ENCODE data around the gene PNPO. TPM values are rescaled to one million over a fixed set of nuclear protein-coding genes. Genes with fewer than 3 reads are reported as not detected.

The PNPO gene
- total and polyA plus RNA-seq, 2 of the 13 experiments (the other 11 are each of a cell fraction or from before 2014, with no cell fraction given): 47.9 to 63.3 TPM

DNA sequence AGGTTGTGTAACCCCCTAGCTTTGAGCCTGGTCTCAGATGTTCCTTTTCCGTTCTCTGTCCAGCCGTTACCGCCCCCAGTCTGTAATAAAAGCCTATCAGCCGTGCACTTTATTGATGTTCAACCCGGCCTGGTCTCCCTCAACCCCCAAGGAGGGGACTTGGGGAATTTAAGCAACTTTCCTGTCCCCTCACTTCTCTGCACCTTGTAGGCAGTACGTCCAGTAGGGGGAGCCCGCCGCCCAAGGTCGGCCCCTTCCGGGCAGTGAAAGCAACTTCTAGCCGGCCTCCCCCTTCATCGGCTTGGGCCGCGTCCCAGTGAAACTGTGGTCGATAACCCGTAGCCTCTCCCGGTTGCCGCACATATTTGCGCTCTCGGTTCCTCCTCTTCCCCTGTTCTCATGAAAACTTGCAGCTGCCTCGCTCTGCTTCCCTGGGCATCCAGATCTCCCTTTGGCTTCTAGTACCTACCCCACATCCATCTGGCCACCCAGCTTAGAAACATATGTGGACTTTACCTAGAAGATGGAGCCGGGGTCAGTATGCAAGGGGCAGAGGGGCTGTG lies 7.9 kb downstream of the PNPO start (continued):
- no peak for TF ChIP-seq HMGA1 (CRISPR knock-in tag; conservative IDR thresholded peaks at IDR 0.05)
- no peak for TF ChIP-seq KLF15 (CRISPR knock-in tag; IDR thresholded peaks at IDR 0.05; ENCODE audit: borderline replicate concordance)
- no peak for TF ChIP-seq TP53 (CRISPR knock-in tag; conservative IDR thresholded peaks at IDR 0.05)
- TF ChIP-seq, protein P1, sequence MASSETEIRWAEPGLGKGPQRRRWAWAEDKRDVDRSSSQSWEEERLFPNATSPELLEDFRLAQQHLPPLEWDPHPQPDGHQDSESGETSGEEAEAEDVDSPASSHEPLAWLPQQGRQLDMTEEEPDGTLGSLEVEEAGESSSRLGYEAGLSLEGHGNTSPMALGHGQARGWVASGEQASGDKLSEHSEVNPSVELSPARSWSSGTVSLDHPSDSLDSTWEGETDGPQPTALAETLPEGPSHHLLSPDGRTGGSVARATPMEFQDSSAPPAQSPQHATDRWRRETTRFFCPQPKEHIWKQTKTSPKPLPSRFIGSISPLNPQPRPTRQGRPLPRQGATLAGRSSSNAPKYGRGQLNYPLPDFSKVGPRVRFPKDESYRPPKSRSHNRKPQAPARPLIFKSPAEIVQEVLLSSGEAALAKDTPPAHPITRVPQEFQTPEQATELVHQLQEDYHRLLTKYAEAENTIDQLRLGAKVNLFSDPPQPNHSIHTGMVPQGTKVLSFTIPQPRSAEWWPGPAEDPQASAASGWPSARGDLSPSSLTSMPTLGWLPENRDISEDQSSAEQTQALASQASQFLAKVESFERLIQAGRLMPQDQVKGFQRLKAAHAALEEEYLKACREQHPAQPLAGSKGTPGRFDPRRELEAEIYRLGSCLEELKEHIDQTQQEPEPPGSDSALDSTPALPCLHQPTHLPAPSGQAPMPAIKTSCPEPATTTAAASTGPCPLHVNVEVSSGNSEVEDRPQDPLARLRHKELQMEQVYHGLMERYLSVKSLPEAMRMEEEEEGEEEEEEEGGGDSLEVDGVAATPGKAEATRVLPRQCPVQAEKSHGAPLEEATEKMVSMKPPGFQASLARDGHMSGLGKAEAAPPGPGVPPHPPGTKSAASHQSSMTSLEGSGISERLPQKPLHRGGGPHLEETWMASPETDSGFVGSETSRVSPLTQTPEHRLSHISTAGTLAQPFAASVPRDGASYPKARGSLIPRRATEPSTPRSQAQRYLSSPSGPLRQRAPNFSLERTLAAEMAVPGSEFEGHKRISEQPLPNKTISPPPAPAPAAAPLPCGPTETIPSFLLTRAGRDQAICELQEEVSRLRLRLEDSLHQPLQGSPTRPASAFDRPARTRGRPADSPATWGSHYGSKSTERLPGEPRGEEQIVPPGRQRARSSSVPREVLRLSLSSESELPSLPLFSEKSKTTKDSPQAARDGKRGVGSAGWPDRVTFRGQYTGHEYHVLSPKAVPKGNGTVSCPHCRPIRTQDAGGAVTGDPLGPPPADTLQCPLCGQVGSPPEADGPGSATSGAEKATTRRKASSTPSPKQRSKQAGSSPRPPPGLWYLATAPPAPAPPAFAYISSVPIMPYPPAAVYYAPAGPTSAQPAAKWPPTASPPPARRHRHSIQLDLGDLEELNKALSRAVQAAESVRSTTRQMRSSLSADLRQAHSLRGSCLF (CRISPR knock-in tag; IDR thresholded peaks at IDR 0.05; ENCODE audit: borderline replicate concordance): no peak
- peak; percentile 49; the same call in 1 of the 2 replicates for TF ChIP-seq ZMYM3 (CRISPR knock-in tag; IDR thresholded peaks at IDR 0.05)
- no peak for TF ChIP-seq EEA1 (CRISPR knock-in tag; IDR thresholded peaks at IDR 0.05; ENCODE audit: borderline replicate concordance)
- 0 out of 2 replicates have a peak, but pooled peaks have one; percentile 18 for TF ChIP-seq SP2 (CRISPR knock-in tag; IDR thresholded peaks at IDR 0.05)
- TF ChIP-seq ZNF746 (CRISPR knock-in tag; IDR thresholded peaks at IDR 0.05): peak; percentile 68
- TF ChIP-seq ZNF383 (CRISPR knock-in tag; IDR thresholded peaks at IDR 0.05; ENCODE audit: borderline replicate concordance): no peak
- no peak for TF ChIP-seq ZNF121 (CRISPR knock-in tag; IDR thresholded peaks at IDR 0.05)
- TF ChIP-seq, protein P2, sequence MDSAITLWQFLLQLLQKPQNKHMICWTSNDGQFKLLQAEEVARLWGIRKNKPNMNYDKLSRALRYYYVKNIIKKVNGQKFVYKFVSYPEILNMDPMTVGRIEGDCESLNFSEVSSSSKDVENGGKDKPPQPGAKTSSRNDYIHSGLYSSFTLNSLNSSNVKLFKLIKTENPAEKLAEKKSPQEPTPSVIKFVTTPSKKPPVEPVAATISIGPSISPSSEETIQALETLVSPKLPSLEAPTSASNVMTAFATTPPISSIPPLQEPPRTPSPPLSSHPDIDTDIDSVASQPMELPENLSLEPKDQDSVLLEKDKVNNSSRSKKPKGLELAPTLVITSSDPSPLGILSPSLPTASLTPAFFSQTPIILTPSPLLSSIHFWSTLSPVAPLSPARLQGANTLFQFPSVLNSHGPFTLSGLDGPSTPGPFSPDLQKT (CRISPR knock-in tag; IDR thresholded peaks at IDR 0.05; ENCODE audit: borderline replicate concordance): no peak
- no peak for TF ChIP-seq ZNF660 (CRISPR knock-in tag; IDR thresholded peaks at IDR 0.05; ENCODE audit: borderline replicate concordance, low read depth)
- TF ChIP-seq, protein P3, sequence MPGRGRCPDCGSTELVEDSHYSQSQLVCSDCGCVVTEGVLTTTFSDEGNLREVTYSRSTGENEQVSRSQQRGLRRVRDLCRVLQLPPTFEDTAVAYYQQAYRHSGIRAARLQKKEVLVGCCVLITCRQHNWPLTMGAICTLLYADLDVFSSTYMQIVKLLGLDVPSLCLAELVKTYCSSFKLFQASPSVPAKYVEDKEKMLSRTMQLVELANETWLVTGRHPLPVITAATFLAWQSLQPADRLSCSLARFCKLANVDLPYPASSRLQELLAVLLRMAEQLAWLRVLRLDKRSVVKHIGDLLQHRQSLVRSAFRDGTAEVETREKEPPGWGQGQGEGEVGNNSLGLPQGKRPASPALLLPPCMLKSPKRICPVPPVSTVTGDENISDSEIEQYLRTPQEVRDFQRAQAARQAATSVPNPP (CRISPR knock-in tag; IDR thresholded peaks at IDR 0.05): no peak
- no peak for TF ChIP-seq MZF1 (CRISPR knock-in tag; IDR thresholded peaks at IDR 0.05; ENCODE audit: borderline replicate concordance)
- TF ChIP-seq, protein P4, sequence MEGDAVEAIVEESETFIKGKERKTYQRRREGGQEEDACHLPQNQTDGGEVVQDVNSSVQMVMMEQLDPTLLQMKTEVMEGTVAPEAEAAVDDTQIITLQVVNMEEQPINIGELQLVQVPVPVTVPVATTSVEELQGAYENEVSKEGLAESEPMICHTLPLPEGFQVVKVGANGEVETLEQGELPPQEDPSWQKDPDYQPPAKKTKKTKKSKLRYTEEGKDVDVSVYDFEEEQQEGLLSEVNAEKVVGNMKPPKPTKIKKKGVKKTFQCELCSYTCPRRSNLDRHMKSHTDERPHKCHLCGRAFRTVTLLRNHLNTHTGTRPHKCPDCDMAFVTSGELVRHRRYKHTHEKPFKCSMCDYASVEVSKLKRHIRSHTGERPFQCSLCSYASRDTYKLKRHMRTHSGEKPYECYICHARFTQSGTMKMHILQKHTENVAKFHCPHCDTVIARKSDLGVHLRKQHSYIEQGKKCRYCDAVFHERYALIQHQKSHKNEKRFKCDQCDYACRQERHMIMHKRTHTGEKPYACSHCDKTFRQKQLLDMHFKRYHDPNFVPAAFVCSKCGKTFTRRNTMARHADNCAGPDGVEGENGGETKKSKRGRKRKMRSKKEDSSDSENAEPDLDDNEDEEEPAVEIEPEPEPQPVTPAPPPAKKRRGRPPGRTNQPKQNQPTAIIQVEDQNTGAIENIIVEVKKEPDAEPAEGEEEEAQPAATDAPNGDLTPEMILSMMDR (CRISPR knock-in tag; IDR thresholded peaks at IDR 0.05): peak; percentile 98
- no peak for TF ChIP-seq XBP1 (CRISPR knock-in tag; IDR thresholded peaks at IDR 0.05)
- TF ChIP-seq SKI (IDR thresholded peaks at IDR 0.05; ENCODE audit: partially characterized antibody): no peak
- TF ChIP-seq ZSCAN9 (CRISPR knock-in tag; IDR thresholded peaks at IDR 0.05; ENCODE audit: borderline replicate concordance): no peak; the same call in 1 of the 2 replicates
